ENCODE data around the gene HNRNPR.

The HNRNPR gene

GRCh38 chr1:23369335-23370013 lies 25.4 kb upstream of the HNRNPR start, which contains the start of gene ZNF436:
Gene ZNF436 (minus strand): TSS chr1:23369836. CDS start chr1:23368005, 1,831 bp downstream.
- in situ Hi-C loops (cut with HindIII; ENCODE audit: low sequenced_read_pairs), result no loop called here

- in situ Hi-C loops (cut with HindIII; ENCODE audit: low sequenced_read_pairs), result no loop called here
Observed at GRCh38 chr1:23368562-23369334, 24.7 kb upstream of the HNRNPR start.

DNA sequence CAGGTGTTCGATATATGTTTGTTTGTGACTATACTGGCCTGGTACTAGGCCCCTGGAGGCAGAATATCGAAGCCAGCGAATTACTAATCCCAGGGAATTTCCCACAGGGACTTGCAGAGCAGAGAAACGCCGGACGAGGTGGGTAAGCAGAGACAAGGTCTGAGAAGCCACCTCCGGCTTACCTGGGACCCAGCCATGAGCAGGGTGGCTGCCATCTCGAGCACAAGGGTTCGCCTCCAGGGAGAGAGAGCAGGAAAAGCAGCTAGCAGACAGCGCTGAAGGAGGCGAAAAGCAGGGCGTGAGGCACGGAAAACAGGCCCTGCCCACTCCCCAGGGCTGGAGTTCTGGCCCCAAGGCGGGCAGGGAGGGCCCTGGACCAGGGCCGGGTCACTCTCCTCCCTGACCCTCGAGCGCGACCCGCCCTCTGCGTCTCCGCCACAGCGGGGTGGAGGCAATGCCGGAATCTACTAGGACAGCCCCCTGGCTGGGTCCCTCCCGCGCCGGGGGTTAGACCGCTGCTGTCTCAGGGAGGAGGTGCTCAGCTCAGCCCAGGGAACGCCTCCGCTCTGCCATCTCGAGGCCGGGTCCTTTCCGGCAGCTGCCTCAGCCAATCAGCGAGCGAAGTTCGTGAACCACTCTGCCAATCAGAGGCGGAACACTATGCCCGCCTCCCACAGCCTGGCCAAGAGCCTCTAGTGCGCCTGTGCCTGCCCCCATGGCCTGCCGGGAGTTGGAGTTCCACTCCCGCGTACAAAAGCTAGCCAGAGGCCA lies 23.9 kb upstream of the HNRNPR start:
- in situ Hi-C loops (cut with HindIII; ENCODE audit: low sequenced_read_pairs), result no loop called here

GRCh38 chr1:23367451-23367790 lies 23.3 kb upstream of the HNRNPR start:
- in situ Hi-C loops (cut with HindIII; ENCODE audit: low sequenced_read_pairs), result no loop called here

DNA sequence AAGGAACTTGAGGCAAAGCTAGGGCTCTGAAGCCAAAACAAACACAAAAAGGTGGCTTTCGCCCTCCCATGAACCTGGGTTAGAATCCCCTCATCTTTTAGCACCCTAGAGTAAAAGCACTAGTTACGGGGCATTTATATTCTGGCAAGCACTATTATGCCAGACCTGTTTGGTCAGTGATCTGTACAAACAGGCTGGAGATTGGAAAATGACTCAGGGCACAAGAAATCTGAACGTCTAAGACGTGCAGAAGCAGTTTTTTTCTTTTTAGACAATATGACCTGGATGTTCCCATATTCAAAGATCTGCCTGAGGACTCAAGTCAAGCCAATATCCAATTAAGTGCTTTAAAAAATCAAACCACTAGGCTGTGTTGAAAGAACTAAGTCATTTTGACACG lies 22.5 kb upstream of the HNRNPR start:
- in situ Hi-C loops (cut with HindIII; ENCODE audit: low sequenced_read_pairs), result no loop called here

GRCh38 chr1:23366146-23366545 lies 22.1 kb upstream of the HNRNPR start:
- in situ Hi-C loops (cut with HindIII; ENCODE audit: low sequenced_read_pairs), result no loop called here

DNA sequence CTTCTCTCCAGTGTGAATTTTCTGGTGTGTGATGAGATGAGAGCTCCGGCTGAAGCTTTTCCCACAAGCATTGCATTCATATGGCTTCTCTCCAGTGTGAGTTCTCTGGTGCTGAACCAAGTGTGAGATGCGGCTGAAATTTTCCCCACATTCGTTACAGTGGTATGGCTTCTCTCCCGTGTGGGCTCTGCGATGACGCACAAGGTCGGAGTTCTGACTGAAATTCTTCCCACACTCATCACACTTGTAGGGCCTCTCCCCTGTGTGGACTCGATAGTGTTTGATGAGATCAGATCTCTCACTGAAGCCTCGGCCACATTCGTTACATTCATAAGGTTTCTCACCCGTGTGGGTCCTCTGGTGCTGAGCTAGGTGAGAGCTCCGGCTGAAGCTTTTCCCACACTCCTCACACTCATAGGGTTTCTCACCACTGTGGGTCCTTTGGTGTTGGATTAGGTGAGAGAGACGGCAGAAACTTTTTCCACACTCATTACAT lies 18.2 kb upstream of the HNRNPR start:
- in situ Hi-C loops (cut with HindIII; ENCODE audit: low sequenced_read_pairs), result no loop called here

DNA sequence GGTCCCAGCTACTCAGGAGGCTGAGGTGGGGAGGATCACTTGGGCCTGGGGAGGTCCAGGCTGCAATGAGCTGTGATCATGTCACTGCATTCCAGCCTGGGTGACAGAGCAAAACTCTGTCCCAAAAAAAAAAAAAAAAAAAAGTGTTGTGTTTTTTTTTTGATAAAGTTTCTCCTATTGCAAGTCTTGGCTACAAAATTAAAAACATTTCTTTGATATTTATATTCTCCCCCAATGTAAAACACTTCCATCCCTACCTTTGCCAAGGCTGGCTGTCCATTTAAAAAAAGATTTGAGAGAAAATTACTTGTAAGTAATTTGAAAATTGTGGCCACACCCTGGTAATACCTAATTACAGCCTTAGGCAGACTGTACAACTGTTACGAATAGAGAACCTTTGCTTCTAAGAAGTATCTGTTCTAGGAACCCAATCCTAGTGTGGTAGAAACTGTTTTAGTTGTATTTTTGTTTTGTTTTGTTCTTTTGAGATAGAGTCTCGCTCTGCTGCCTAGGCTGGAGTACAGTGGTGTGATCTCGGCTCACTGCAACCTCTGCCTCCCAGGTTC lies 14.3 kb upstream of the HNRNPR start:
- in situ Hi-C loops (cut with HindIII; ENCODE audit: low sequenced_read_pairs), result no loop called here

GRCh38 chr1:23357138-23357908 lies 13.2 kb upstream of the HNRNPR start:
- in situ Hi-C loops (cut with HindIII; ENCODE audit: low sequenced_read_pairs), result no loop called here

- in situ Hi-C loops (cut with HindIII; ENCODE audit: low sequenced_read_pairs), result no loop called here
Observed at GRCh38 chr1:23356471-23357137, 12.5 kb upstream of the HNRNPR start.

DNA sequence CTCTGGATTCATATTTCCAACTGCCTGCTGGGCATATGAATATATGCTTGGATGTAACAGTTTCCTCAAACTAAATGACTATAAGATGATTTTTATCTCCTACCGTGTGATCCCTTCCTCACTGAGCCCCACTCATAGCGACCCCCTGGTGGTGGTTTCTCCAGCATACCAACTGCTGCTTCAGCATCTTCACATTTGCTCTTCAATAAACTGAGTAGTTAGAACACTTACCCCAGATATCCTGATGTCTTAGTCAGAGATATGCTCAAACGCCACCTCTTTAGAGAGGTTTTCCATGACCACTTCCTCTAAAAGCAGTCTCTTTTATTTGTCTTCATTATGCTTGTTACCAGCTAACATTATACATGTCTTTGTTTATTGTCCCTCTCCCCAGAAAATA lies 10.2 kb upstream of the HNRNPR start:
- in situ Hi-C loops (cut with HindIII; ENCODE audit: low sequenced_read_pairs), result no loop called here

DNA sequence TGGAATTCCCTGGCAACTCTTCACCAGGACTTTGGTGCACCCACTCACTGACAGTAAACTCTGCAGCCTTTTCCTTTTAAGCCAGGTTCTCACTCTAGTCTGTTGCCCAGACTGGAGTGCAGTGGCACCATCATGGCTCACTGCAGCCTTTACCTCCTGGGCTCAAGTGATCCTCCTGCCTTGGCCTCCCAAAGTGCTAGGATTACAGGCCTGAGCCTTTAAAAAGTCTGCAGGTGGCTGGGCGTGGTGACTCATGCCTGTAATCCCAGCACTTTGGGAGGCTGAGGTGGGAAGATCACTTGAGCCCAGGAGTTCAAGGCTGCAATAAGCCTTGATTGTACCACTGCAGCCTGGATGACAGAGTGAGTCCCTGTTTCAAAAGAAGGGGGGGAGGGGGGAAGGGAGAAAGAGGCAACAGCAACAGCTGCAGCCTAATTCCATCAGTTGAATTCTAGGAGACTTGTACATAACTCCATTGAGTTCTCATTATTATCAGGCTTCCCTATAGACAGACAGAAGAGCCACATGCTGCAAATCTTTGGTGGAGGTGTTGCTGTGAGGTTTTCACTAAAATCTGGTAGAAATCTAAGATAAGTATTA lies 8.1 kb upstream of the HNRNPR start:
- in situ Hi-C loops (cut with HindIII; ENCODE audit: low sequenced_read_pairs), result no loop called here

- in situ Hi-C loops (cut with HindIII; ENCODE audit: low sequenced_read_pairs), result loop anchor here (5.0 kb wide), 2 partner anchors 41 to 104 kb away; no protein-coding TSS in a partner anchor
Observed at GRCh38 chr1:23345920-23346319, 1.8 kb upstream of the HNRNPR start.

DNA sequence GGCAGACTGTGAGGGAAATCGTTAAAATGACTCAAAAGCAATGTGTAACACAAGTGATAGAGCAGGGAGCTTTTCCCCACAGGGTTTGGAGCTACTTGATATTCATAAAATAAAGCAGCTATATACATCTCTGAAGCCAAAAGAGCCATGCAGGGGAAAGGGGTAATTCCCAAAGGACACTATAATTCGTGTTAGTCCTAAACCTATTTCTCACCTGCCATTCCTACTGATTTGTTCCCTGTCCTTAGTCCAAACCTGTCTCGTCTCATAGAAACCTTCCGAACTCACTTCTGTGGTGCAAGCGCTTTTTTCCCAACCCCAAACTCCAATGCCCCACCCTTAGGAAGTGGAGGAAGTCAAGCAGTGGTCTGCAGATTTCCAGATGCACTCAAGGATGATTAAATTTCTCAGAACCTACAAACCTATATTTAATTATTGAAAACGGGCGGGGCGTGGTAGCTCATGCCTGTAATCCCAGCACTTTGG lies 946 bp upstream of the HNRNPR start:
- in situ Hi-C loops (cut with HindIII; ENCODE audit: low sequenced_read_pairs), result loop anchor here (5.0 kb wide), 3 partner anchors 42 to 103 kb away; partner anchors contain the start of gene TCEA3

- in situ Hi-C loops (cut with HindIII; ENCODE audit: low sequenced_read_pairs), result loop anchor here (5.0 kb wide), 1 partner anchor 79 kb away; the partner anchor contains the start of gene TCEA3
Observed at GRCh38 chr1:23343221-23344110, 618 bp downstream of the HNRNPR start.

- in situ Hi-C loops (cut with HindIII; ENCODE audit: low sequenced_read_pairs), result loop anchor here (5.0 kb wide), 1 partner anchor 80 kb away; the partner anchor contains the start of gene TCEA3
Observed at GRCh38 chr1:23341931-23342692, 2.0 kb downstream of the HNRNPR start.

DNA sequence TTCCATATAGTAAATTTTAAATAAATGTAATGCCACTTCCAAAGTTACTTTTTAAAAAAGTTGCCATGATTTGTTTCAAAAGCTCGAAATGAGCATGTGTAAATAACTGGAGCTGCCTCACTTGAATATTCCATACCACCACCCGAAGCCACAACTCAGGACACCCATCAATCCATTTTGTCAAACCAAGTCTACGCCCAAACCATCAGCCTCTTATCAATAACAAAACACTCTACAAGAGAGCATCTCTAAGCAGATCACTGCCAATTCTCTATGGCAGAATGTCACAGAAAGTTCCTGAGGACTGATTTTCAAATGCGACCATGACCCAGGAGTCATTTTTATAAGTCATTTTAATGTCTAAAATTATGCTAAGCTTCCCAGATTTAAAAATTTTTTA lies 4.5 kb downstream of the HNRNPR start:
- in situ Hi-C loops (cut with HindIII; ENCODE audit: low sequenced_read_pairs), result loop anchor here (5.0 kb wide), 1 partner anchor 83 kb away; the partner anchor contains the start of gene TCEA3

All from endothelial cell of hepatic sinusoid (primary cell).